GM21526 (cell line): Measurements from ENCODE around the gene SFXN2.
"Not testable (repeated sequence)": the region's sequence is repeated elsewhere in the genome, so short reads cannot be mapped to it uniquely, and the experiment has no call there.

Experiments used
- ATAC-seq: cut with Tn5 transposase; IDR thresholded peaks from one replicate; pipeline ENCODE4 v1.9.1; 2021; ENCODE audit warnings: moderate library complexity; ENCODE audit not compliant: unreplicated experiment, low FRiP score

SFXN2 gene

GRCh38 chr10:102714621-102715455 is at the start of gene SFXN2:
TSS of gene SFXN2 (plus strand) at chr10:102714636. CDS start at chr10:102726637, 12,001 bp downstream.
- ATAC-seq, result peak; percentile 24

- ATAC-seq, result no peak
Observed at GRCh38 chr10:102665904-102666509, 48.4 kb upstream of the SFXN2 start.

GRCh38 chr10:102667411-102667810 is 47.0 kb upstream of the SFXN2 start:
- ATAC-seq, result not testable (repeated sequence)

GRCh38 chr10:102668326-102669107 is 45.9 kb upstream of the SFXN2 start:
- no peak for ATAC-seq

- ATAC-seq, result no peak
Observed at GRCh38 chr10:102669206-102670064, 45.0 kb upstream of the SFXN2 start.

- no peak for ATAC-seq
Observed at GRCh38 chr10:102670065-102670670, 44.3 kb upstream of the SFXN2 start.

GRCh38 chr10:102670871-102671434 is 43.5 kb upstream of the SFXN2 start:
- no peak for ATAC-seq

- ATAC-seq, result no peak
Observed at GRCh38 chr10:102673236-102673818, 41.1 kb upstream of the SFXN2 start.

GRCh38 chr10:102673819-102674511 is 40.5 kb upstream of the SFXN2 start:
- ATAC-seq, result no peak

GRCh38 chr10:102674566-102674965 is 39.9 kb upstream of the SFXN2 start:
- ATAC-seq, result no peak

- ATAC-seq, result no peak
Observed at GRCh38 chr10:102675011-102675665, 39.3 kb upstream of the SFXN2 start.

- ATAC-seq, result no peak
Observed at GRCh38 chr10:102675666-102676533, 38.5 kb upstream of the SFXN2 start.

GRCh38 chr10:102676534-102677315 is 37.7 kb upstream of the SFXN2 start:
- no peak for ATAC-seq

- no peak for ATAC-seq
Observed at GRCh38 chr10:102677331-102678067, 36.9 kb upstream of the SFXN2 start.

GRCh38 chr10:102678068-102678400 is 36.4 kb upstream of the SFXN2 start:
- ATAC-seq, result no peak

- no peak for ATAC-seq
Observed at GRCh38 chr10:102678842-102679289, 35.6 kb upstream of the SFXN2 start.
